HEK293 (cell line): ENCODE measurements around the gene FREM1.

Experiments used
- AEBP2 ChIP-seq: fragments of 450-650 bp; formaldehyde crosslinking; IDR thresholded peaks from 2 replicates; pipeline ENCODE4 v1.5.1; 2016; ENCODE audit warnings: missing biosample characterization, missing genetic modification characterization, borderline replicate concordance
- BCL11B ChIP-seq: fragments of 450-650 bp; formaldehyde crosslinking; IDR thresholded peaks from 2 replicates; pipeline ENCODE4 v1.5.1; 2016; ENCODE audit warnings: low read depth, missing biosample characterization, missing genetic modification characterization
- GFI1B ChIP-seq: fragments of 450-650 bp; formaldehyde crosslinking; IDR thresholded peaks from 2 replicates; pipeline ENCODE4 v1.5.1; 2016; ENCODE audit warnings: missing biosample characterization, missing genetic modification characterization
- GLIS2 ChIP-seq: fragments of 450-650 bp; formaldehyde crosslinking; IDR thresholded peaks from 2 replicates; pipeline ENCODE4 v1.5.1; 2016; ENCODE audit warnings: missing biosample characterization, missing genetic modification characterization
- TCF7L2 ChIP-seq: IDR thresholded peaks from 2 replicates; pipeline ENCODE4 v1.6.1; 2011; ENCODE audit warnings: low read depth, mild to moderate bottlenecking, inconsistent platforms, low read length, moderate library complexity, borderline replicate concordance
- YY2 ChIP-seq: fragments of 450-650 bp; formaldehyde crosslinking; IDR thresholded peaks from 2 replicates; pipeline ENCODE4 v1.5.1; 2016; ENCODE audit warnings: missing biosample characterization, missing genetic modification characterization
- ZBTB1 ChIP-seq: fragments of 450-650 bp; formaldehyde crosslinking; IDR thresholded peaks from 2 replicates; pipeline ENCODE4 v1.5.1; 2016; ENCODE audit warnings: missing biosample characterization, missing genetic modification characterization
- ZNF140 ChIP-seq: fragments of 450-650 bp; formaldehyde crosslinking; IDR thresholded peaks from 2 replicates; pipeline ENCODE4 v1.5.1; 2016; ENCODE audit warnings: missing biosample characterization, missing genetic modification characterization
- ZNF157 ChIP-seq: fragments of 450-650 bp; formaldehyde crosslinking; IDR thresholded peaks from 2 replicates; pipeline ENCODE4 v1.5.1; 2016; ENCODE audit warnings: missing biosample characterization, missing genetic modification characterization
- ZNF184 ChIP-seq: fragments of 450-650 bp; IDR thresholded peaks from 2 replicates; pipeline ENCODE4 v1.5.1; 2018; ENCODE audit warnings: missing biosample characterization, mild to moderate bottlenecking, missing genetic modification characterization
- ZNF214 ChIP-seq: fragments of 450-650 bp; formaldehyde crosslinking; IDR thresholded peaks from 2 replicates; pipeline ENCODE4 v1.5.1; 2017; ENCODE audit warnings: missing biosample characterization, mild to moderate bottlenecking, missing genetic modification characterization, borderline replicate concordance
- ZNF239 ChIP-seq: fragments of 450-650 bp; formaldehyde crosslinking; IDR thresholded peaks from 2 replicates; pipeline ENCODE4 v1.5.1; 2016; ENCODE audit warnings: missing biosample characterization, missing genetic modification characterization
- ZNF24 ChIP-seq: fragments of 450-650 bp; formaldehyde crosslinking; IDR thresholded peaks from 2 replicates; pipeline ENCODE4 v1.5.1; 2016; ENCODE audit warnings: missing biosample characterization, missing genetic modification characterization
- ZNF248 ChIP-seq: fragments of 450-650 bp; formaldehyde crosslinking; IDR thresholded peaks from 2 replicates; pipeline ENCODE4 v1.5.1; 2017; ENCODE audit warnings: missing biosample characterization, missing genetic modification characterization
- ZNF274 ChIP-seq, 2 experiments: fragments of 200-500 bp in 1 of 2; fragments of 450-650 bp in 1 of 2; sonication (Bioruptor generic) in 1 of 2; formaldehyde crosslinking in 1 of 2; IDR thresholded peaks; 2 replicates each; pipeline versions ENCODE4 v1.5.1 to v1.6.1; 2014 to 2016; ENCODE audit warnings: borderline replicate concordance in 1 of 2, inconsistent platforms in 1 of 2, low read length in 1 of 2, missing biosample characterization in 1 of 2, missing genetic modification characterization in 1 of 2
- ZNF341 ChIP-seq: fragments of 450-650 bp; formaldehyde crosslinking; IDR thresholded peaks from 2 replicates; pipeline ENCODE4; 2016; ENCODE audit warnings: low read depth, missing biosample characterization, missing genetic modification characterization
- ZNF350 ChIP-seq: fragments of 450-650 bp; formaldehyde crosslinking; IDR thresholded peaks from 2 replicates; pipeline ENCODE4 v1.5.0; 2017; ENCODE audit warnings: missing biosample characterization, mild to moderate bottlenecking, missing genetic modification characterization
- ZNF362 ChIP-seq: fragments of 450-650 bp; formaldehyde crosslinking; IDR thresholded peaks from 2 replicates; pipeline ENCODE4 v1.5.1; 2016; ENCODE audit warnings: missing biosample characterization, missing genetic modification characterization
- ZNF391 ChIP-seq: fragments of 450-650 bp; formaldehyde crosslinking; IDR thresholded peaks from 2 replicates; pipeline ENCODE4 v1.5.1; 2016; ENCODE audit warnings: low read depth, missing biosample characterization, missing genetic modification characterization, borderline replicate concordance
- ZNF394 ChIP-seq: fragments of 450-650 bp; formaldehyde crosslinking; IDR thresholded peaks from 2 replicates; pipeline ENCODE4 v1.5.1; 2016; ENCODE audit warnings: missing biosample characterization, missing genetic modification characterization, mild to moderate bottlenecking, moderate library complexity, borderline replicate concordance
- ZNF404 ChIP-seq: fragments of 450-650 bp; formaldehyde crosslinking; IDR thresholded peaks from 2 replicates; pipeline ENCODE4 v1.5.1; 2017; ENCODE audit warnings: missing biosample characterization, missing genetic modification characterization
- ZNF416 ChIP-seq: fragments of 450-650 bp; formaldehyde crosslinking; IDR thresholded peaks from 2 replicates; pipeline ENCODE4 v1.5.1; 2016; ENCODE audit warnings: missing biosample characterization, missing genetic modification characterization
- ZNF488 ChIP-seq: fragments of 450-650 bp; formaldehyde crosslinking; IDR thresholded peaks from 2 replicates; pipeline ENCODE4 v1.5.1; 2016; ENCODE audit warnings: missing biosample characterization, missing genetic modification characterization
- ZNF521 ChIP-seq: fragments of 450-650 bp; formaldehyde crosslinking; IDR thresholded peaks from 2 replicates; pipeline ENCODE4 v1.5.1; 2017; ENCODE audit warnings: missing biosample characterization, mild to moderate bottlenecking, missing genetic modification characterization
- ZNF530 ChIP-seq: fragments of 450-650 bp; formaldehyde crosslinking; IDR thresholded peaks from 2 replicates; pipeline ENCODE4 v1.5.1; 2016; ENCODE audit warnings: low read depth, missing biosample characterization, missing genetic modification characterization
- ZNF558 ChIP-seq: fragments of 450-650 bp; formaldehyde crosslinking; IDR thresholded peaks from 2 replicates; pipeline ENCODE4 v1.5.1; 2016; ENCODE audit warnings: missing biosample characterization, missing genetic modification characterization
- ZNF596 ChIP-seq: fragments of 450-650 bp; IDR thresholded peaks from 2 replicates; pipeline ENCODE4 v1.5.0; 2018; ENCODE audit warnings: missing biosample characterization, mild to moderate bottlenecking, missing genetic modification characterization, moderate library complexity
- ZNF621 ChIP-seq: fragments of 450-650 bp; formaldehyde crosslinking; IDR thresholded peaks from 2 replicates; pipeline ENCODE4 v1.5.1; 2017; ENCODE audit warnings: missing biosample characterization, missing genetic modification characterization
- ZNF626 ChIP-seq: fragments of 450-650 bp; sonication (Bioruptor Pico); formaldehyde crosslinking; IDR thresholded peaks from 2 replicates; pipeline ENCODE4 v1.5.1; 2018; ENCODE audit warnings: missing biosample characterization, missing genetic modification characterization, inconsistent platforms
- ZNF629 ChIP-seq: fragments of 450-650 bp; formaldehyde crosslinking; IDR thresholded peaks from 2 replicates; pipeline ENCODE4 v1.5.1; 2017; ENCODE audit warnings: missing biosample characterization, missing genetic modification characterization
- ZNF645 ChIP-seq: fragments of 450-650 bp; formaldehyde crosslinking; IDR thresholded peaks from 2 replicates; pipeline ENCODE4; 2016; ENCODE audit warnings: missing biosample characterization, missing genetic modification characterization
- ZNF701 ChIP-seq: fragments of 450-650 bp; formaldehyde crosslinking; IDR thresholded peaks from 2 replicates; pipeline ENCODE4 v1.5.1; 2016; ENCODE audit warnings: missing biosample characterization, missing genetic modification characterization
- ZNF768 ChIP-seq: fragments of 450-650 bp; formaldehyde crosslinking; IDR thresholded peaks from 2 replicates; pipeline ENCODE4 v1.5.1; 2018; ENCODE audit warnings: missing biosample characterization, mild to moderate bottlenecking, missing genetic modification characterization
- ZNF792 ChIP-seq: fragments of 450-650 bp; formaldehyde crosslinking; IDR thresholded peaks from 2 replicates; pipeline ENCODE4 v1.5.1; 2016; ENCODE audit warnings: missing biosample characterization, missing genetic modification characterization
- ZNF837 ChIP-seq: fragments of 450-650 bp; formaldehyde crosslinking; IDR thresholded peaks from 2 replicates; pipeline ENCODE4 v1.5.1; 2016; ENCODE audit warnings: missing biosample characterization, missing genetic modification characterization
- ZSCAN5A ChIP-seq: fragments of 450-650 bp; formaldehyde crosslinking; IDR thresholded peaks from 2 replicates; pipeline ENCODE4 v1.5.1; 2016; ENCODE audit warnings: missing biosample characterization, missing genetic modification characterization

FREM1 gene

GRCh38 chr9:14693251-14693861 lies 216.9 kb downstream of the FREM1 start, which contains the start of gene ZDHHC21 (continued):
- TF ChIP-seq ZNF626 (tag by site-specific recombination): no peak
- no peak for TF ChIP-seq ZNF558
- TF ChIP-seq ZNF157 (tag by site-specific recombination): no peak
- TF ChIP-seq BCL11B (tag by site-specific recombination): no peak
- no peak for TF ChIP-seq ZNF792
- TF ChIP-seq ZNF416: no peak
- no peak for TF ChIP-seq ZNF350 (tag by site-specific recombination)
- no peak for TF ChIP-seq ZNF530
- no peak for TF ChIP-seq AEBP2
- TF ChIP-seq ZNF248 (tag by site-specific recombination): no peak
- TF ChIP-seq ZNF701: no peak
- peak; percentile 60; the same call in 1 of the 2 replicates for TF ChIP-seq GLIS2 (tag by site-specific recombination)
- TF ChIP-seq ZNF394: no peak
- no peak for TF ChIP-seq YY2 (tag by site-specific recombination)
- no peak for TF ChIP-seq ZNF341 (tag by site-specific recombination)
- no peak for TF ChIP-seq ZNF140
- TF ChIP-seq ZSCAN5A (tag by site-specific recombination): no peak
- TF ChIP-seq ZNF404: no peak
- TF ChIP-seq ZNF768 (tag by site-specific recombination): no peak
- TF ChIP-seq ZNF362 (tag by site-specific recombination): no peak
- no peak for TF ChIP-seq ZBTB1 (tag by site-specific recombination)
- no peak for TF ChIP-seq ZNF621 (tag by site-specific recombination)
- TF ChIP-seq ZNF24 (tag by site-specific recombination): no peak
- TF ChIP-seq ZNF488: no peak
- no peak for TF ChIP-seq GFI1B (tag by site-specific recombination)
- TF ChIP-seq ZNF645 (tag by site-specific recombination): no peak
- no peak for TF ChIP-seq ZNF391
- no peak for TF ChIP-seq ZNF596 (tag by site-specific recombination)
- TF ChIP-seq ZNF521 (tag by site-specific recombination): no peak
- no peak for TF ChIP-seq ZNF214 (tag by site-specific recombination)
- TF ChIP-seq ZNF629: 0 out of 2 replicates have a peak, but pooled peaks have one; percentile 11
- TF ChIP-seq TCF7L2: no peak
- TF ChIP-seq ZNF239 (tag by site-specific recombination): no peak
- no peak for TF ChIP-seq ZNF184 (tag by site-specific recombination)
- no peak for TF ChIP-seq ZNF837
- no peak for TF ChIP-seq ZNF274 (IDR thresholded peaks at IDR 0.05; ENCODE audit: low read length)
- TF ChIP-seq ZNF274 (tag by site-specific recombination; IDR thresholded peaks at IDR 0.05; ENCODE audit: borderline replicate concordance): no peak
